OCI-LY1 (cell line): ENCODE data around the gene MSRB3.

Experiments used
- H2AFZ ChIP-seq: fragments of 200-600 bp; sonication (generic), shearing (Covaris generic); 2 replicates; pipeline ENCODE4 v1.6.0; 2014; ENCODE audit warnings: antibody characterized with exemption, mild to moderate bottlenecking, low read length
- H3F3A ChIP-seq: fragments of 200-600 bp; sonication (generic), shearing (Covaris generic); 2 replicates; pipeline ENCODE4 v1.6.0; 2014; ENCODE audit warnings: mild to moderate bottlenecking, antibody characterized with exemption, low read length, moderate library complexity; ENCODE audit not compliant: insufficient read depth
- H3K27ac ChIP-seq: fragments of 200-600 bp; sonication (generic); 2 replicates; pipeline ENCODE4 v1.5.1; 2014; ENCODE audit warnings: low read length, mixed run types, mild to moderate bottlenecking, low read depth; ENCODE audit not compliant: poor library complexity, severe bottlenecking
- H3K27me3 ChIP-seq: fragments of 200-600 bp; sonication (generic); 2 replicates; pipeline ENCODE4 v1.6.0; 2014; ENCODE audit warnings: antibody characterized with exemption, mild to moderate bottlenecking, low read length, moderate library complexity; ENCODE audit not compliant: insufficient read depth
- H3K36me3 ChIP-seq: fragments of 200-600 bp; sonication (generic); 2 replicates; pipeline ENCODE4 v1.6.1; 2014; ENCODE audit warnings: mild to moderate bottlenecking, antibody characterized with exemption, low read length, moderate library complexity, mixed read lengths; ENCODE audit not compliant: insufficient read depth
- H3K4me1 ChIP-seq: fragments of 200-600 bp; sonication (generic); 2 replicates; pipeline ENCODE4 v1.5.1; 2014; ENCODE audit warnings: mild to moderate bottlenecking, low read length, moderate library complexity; ENCODE audit not compliant: insufficient read depth, severe bottlenecking
- H3K4me2 ChIP-seq: fragments of 200-600 bp; sonication (generic), shearing (Covaris generic); 2 replicates; pipeline ENCODE4 v1.6.1; 2014; ENCODE audit warnings: low read length
- H3K4me3 ChIP-seq: fragments of 200-600 bp; sonication (generic); 2 replicates; pipeline ENCODE4 v1.5.1; 2014; ENCODE audit warnings: low read length, low read depth, mild to moderate bottlenecking, mixed read lengths; ENCODE audit not compliant: poor library complexity, severe bottlenecking
- H3K79me2 ChIP-seq: fragments of 200-600 bp; shearing (Covaris generic); 2 replicates; pipeline ENCODE4 v1.6.1; 2016; ENCODE audit warnings: mixed run types, low read length, mixed read lengths; ENCODE audit not compliant: insufficient read depth
- H3K9ac ChIP-seq: fragments of 200-600 bp; sonication (generic), shearing (Covaris generic); 2 replicates; pipeline ENCODE4 v1.6.1; 2014; ENCODE audit warnings: mild to moderate bottlenecking, low read length, mixed read lengths
- H3K9me2 ChIP-seq: fragments of 200-600 bp; sonication (generic), shearing (Covaris generic); 2 replicates; pipeline ENCODE4 v1.6.1; 2014; ENCODE audit warnings: low read depth, mild to moderate bottlenecking, low read length, mixed read lengths
- H3K9me3 ChIP-seq: fragments of 200-600 bp; shearing (Covaris generic); 2 replicates; pipeline ENCODE4 v1.6.1; 2014; ENCODE audit warnings: low read length, mixed read lengths
- H4K20me1 ChIP-seq: fragments of 200-600 bp; sonication (generic), shearing (Covaris generic); 2 replicates; pipeline ENCODE4 v1.6.0; 2016; ENCODE audit warnings: mild to moderate bottlenecking, low read length; ENCODE audit not compliant: insufficient read depth
- CTCF ChIP-seq: fragments of 200-600 bp; sonication (generic), shearing (Covaris generic); IDR thresholded peaks from 2 replicates; pipeline ENCODE4 v1.5.1; 2017; ENCODE audit warnings: mild to moderate bottlenecking, antibody characterized with exemption, low read length, moderate library complexity, mixed read lengths
- EZH2 ChIP-seq: fragments of 200-600 bp; sonication (generic), shearing (Covaris generic); IDR thresholded peaks from 2 replicates; pipeline ENCODE4 v1.8.0; 2017; ENCODE audit warnings: borderline replicate concordance, mixed run types, mild to moderate bottlenecking, antibody characterized with exemption, low read length, moderate library complexity, mixed read lengths

MSRB3 gene

GRCh38 chr12:65339161-65339560, 60.7 kb downstream of the MSRB3 start:
- Histone ChIP-seq H3K9me2 (no peaks in the 10 kb centered on the region), H3K4me3 (no peak overlapping the region), H3K9ac (no peak overlapping the region), H2AFZ (no peak overlapping the region), H3K9me3 (no peaks in the 10 kb centered on the region), H3K4me2 (no peak overlapping the region), H3F3A (no peaks in the 10 kb centered on the region), H3K27me3 (no peaks in the 10 kb centered on the region), H3K4me1 (no peaks in the 10 kb centered on the region), H4K20me1 (no peaks in the 10 kb centered on the region), H3K27ac (no peak overlapping the region), H3K36me3 (no peaks in the 10 kb centered on the region), H3K79me2 (no peaks in the 10 kb centered on the region)
- TF ChIP-seq EZH2 (no peak), CTCF (no peak)

- no peaks in the 10 kb centered on the region for H3F3A ChIP-seq
- H3K27ac ChIP-seq: no peak overlapping the region
- no peak overlapping the region for H3K4me3 ChIP-seq
- H3K4me2 ChIP-seq: no peak overlapping the region
- H3K9me3 ChIP-seq: no peaks in the 10 kb centered on the region
- no peak overlapping the region for H2AFZ ChIP-seq
- TF ChIP-seq CTCF: no peak
- TF ChIP-seq EZH2: no peak
- no peaks in the 10 kb centered on the region for H4K20me1 ChIP-seq
- H3K79me2 ChIP-seq: no peaks in the 10 kb centered on the region
- H3K27me3 ChIP-seq: no peaks in the 10 kb centered on the region
- H3K9ac ChIP-seq: no peak overlapping the region
- H3K36me3 ChIP-seq: no peaks in the 10 kb centered on the region
- no peaks in the 10 kb centered on the region for H3K4me1 ChIP-seq
- H3K9me2 ChIP-seq: no peaks in the 10 kb centered on the region
Observed at GRCh38 chr12:65343230-65343629, 64.7 kb downstream of the MSRB3 start.

GRCh38 chr12:65343801-65344200, 65.3 kb downstream of the MSRB3 start:
- Histone ChIP-seq H2AFZ (no peak overlapping the region), H3K36me3 (no peaks in the 10 kb centered on the region), H3K9me2 (no peaks in the 10 kb centered on the region)

More at GRCh38 chr12:65343801-65344200, 65.3 kb downstream of the MSRB3 start:
- H3K9me3 ChIP-seq: no peaks in the 10 kb centered on the region
- no peak overlapping the region for H3K4me3 ChIP-seq
- no peaks in the 10 kb centered on the region for H3K79me2 ChIP-seq
- no peak overlapping the region for H3K9ac ChIP-seq
- H4K20me1 ChIP-seq: no peaks in the 10 kb centered on the region
- H3K4me1 ChIP-seq: no peaks in the 10 kb centered on the region
- TF ChIP-seq CTCF (no peak), EZH2 (no peak)
- no peaks in the 10 kb centered on the region for H3F3A ChIP-seq
- no peaks in the 10 kb centered on the region for H3K27me3 ChIP-seq
- no peak overlapping the region for H3K27ac ChIP-seq
- H3K4me2 ChIP-seq: no peak overlapping the region
